GM19467 (cell line): ENCODE results near the gene EMID1.

Experiments used
- ATAC-seq: cut with Tn5 transposase; IDR thresholded peaks from one replicate; pipeline ENCODE4 v1.9.1; 2021; ENCODE audit warnings: mild to moderate bottlenecking, moderate library complexity; ENCODE audit not compliant: unreplicated experiment

The EMID1 gene

DNA sequence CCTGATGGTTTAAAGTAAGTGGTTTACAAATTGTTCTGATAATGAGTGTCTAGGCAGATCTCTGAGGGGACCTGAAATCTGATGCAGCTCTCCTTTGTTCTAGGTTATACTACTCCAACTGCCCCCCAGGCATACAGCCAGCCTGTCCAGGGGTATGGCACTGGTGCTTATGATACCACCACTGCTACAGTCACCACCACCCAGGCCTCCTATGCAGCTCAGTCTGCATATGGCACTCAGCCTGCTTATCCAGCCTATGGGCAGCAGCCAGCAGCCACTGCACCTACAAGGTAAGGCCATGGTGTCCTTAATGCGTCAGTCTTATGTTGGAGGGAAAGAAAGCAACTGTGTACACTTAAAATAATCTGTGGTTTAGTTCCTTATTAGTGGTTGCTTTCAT, 72.2 kb downstream of the EMID1 start:
- ATAC-seq = no peak

DNA sequence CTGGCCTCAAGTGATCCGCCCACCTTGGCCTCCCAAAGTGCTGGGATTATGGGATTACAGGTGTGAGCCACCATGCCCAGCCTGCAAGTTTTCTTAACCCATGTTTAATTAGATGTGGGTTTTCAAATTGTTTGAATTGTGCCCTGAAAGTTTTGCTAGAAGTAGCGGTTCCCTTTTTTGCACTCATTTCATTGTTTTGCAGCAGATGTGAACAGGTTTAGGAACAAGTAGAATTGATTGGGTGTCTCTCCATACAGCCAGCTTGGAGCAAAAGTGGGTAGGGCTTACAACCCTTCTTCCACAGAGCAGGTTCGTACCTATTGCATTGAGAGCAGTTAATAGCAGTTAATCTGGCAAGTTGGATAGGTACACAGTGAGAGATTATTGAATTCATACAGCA, 78.5 kb downstream of the EMID1 start:
- ATAC-seq = no peak

DNA sequence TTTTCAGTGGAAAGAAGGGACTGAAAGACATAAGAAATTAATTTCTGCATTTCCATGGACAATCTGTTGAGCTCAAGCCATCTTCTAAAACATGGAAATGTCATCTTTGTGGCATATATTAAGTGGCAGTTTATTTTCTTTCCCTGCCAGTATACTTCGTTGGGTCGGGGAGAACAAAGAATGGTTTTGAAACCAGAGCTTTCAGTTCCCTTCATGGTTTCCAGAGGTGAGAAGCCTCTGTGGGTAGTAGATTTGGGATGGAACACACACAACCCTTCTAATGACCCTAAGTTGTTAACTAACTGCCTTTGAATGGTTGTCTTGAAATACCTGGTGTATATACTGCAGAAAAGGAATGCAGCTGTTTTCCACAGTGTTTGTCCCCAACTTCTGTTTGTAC, 83.1 kb downstream of the EMID1 start:
- ATAC-seq = no peak

DNA sequence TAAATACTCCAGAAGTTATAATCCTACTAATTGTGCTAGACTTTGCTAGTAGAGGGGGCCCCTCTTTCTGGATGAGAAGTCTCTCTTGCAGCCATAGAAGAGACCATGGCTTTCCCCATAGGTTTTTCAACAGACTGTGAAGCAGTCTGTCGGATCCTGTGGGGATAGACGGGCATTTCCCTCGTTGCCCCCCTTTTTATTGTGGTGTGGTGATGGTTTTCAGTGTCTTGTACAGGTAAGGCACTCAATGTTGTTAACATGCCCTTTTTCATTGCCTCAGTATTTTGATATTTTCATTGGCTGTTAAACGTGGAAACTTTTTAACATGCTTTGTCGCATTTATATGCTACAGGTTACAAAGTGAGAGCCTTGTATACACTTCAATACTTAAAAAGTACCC, 84.4 kb downstream of the EMID1 start:
- no peak for ATAC-seq

DNA sequence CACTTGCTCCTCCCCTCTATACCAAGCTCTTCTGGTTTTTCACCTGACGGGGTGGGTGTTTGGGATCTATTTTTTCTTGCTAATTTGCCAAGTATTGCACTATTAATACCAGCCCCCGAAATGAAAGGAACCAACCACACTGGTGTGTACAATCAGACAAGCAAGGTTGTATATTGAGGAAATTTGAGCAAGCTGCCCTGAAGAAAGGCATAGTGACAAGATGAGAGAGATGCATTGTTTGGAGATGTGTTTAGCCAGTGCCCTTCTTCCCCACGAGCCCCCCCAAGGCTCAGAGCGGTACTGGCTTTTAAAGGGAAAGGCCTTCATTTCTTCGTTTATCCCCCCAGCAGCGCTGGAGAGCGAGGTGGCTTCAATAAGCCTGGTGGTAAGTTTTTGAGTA, 85.5 kb downstream of the EMID1 start:
- ATAC-seq = no peak

DNA sequence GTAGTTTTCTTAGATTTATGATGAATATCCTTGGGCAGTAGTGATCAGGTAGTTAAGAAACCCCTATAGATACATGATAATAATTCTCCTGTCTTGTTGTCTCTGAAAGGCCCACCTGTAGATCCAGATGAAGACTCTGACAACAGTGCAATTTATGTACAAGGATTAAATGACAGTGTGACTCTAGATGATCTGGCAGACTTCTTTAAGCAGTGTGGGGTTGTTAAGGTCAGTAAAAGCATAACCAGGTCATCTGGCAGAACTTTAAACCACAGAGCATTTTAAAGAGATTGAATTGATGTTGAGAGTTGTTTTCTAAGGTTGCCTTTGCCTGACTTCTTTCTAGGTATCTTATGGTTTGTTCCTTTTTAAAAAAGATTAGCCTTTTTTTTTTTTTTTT, 86.7 kb downstream of the EMID1 start:
- ATAC-seq = no peak

DNA sequence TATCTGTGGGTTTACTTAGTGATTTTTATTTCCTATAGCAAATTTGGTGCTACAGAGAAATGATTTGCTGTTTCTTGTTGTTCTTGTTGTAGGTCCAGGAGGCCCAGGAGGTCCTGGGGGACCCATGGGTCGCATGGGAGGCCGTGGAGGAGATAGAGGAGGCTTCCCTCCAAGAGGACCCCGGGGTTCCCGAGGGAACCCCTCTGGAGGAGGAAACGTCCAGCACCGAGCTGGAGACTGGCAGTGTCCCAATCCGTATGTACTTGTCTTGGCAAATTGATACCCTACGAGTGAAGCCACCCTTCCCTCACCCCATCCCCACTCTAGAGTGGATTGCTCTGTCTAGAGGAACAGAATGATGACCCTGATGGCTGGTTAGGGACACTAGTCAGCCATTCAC, 92.9 kb downstream of the EMID1 start:
- no peak for ATAC-seq

DNA sequence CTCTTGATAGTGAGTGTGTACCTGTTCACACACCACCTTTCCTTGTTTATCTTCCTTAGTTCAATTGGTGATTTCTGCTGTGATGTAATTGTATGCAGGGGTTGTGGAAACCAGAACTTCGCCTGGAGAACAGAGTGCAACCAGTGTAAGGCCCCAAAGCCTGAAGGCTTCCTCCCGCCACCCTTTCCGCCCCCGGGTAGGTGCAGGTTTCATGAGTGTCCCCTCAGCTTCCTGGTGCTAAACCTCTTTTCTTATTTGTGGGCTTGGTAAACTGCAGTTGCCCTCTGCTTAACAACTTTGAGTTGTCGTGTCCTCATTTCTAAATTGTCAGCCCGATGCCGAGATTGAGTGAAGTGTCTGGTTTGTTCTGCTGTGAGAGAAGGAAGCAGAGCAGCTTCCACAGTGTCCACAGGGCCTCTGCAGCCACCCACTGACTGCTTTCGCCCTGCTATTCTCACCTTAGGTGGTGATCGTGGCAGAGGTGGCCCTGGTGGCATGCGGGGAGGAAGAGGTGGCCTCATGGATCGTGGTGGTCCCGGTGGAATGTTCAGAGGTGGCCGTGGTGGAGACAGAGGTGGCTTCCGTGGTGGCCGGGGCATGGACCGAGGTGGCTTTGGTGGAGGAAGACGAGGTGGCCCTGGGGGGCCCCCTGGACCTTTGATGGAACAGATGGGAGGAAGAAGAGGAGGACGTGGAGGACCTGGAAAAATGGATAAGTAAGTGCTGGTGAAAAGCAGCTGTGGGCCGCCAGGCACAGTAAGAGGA, 93.6 kb downstream of the EMID1 start:
- ATAC-seq = no peak

DNA sequence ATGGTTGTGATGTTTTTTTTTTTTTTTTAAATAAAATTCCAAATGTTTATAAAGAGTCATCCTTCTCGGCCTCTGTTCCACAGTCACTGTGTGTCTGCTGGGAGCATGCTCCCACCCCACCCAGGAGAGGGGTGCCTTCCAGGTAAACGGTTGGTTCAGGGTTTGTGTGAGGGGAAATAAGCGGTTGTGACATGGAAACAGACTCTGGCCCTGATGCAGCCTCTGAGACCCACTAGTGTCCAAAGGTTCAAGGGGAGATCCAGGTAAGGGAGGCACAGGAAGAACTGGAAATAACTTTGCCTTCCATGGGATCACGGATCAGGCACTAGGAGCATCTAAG, 94.7 kb downstream of the EMID1 start:
- no peak for ATAC-seq

DNA sequence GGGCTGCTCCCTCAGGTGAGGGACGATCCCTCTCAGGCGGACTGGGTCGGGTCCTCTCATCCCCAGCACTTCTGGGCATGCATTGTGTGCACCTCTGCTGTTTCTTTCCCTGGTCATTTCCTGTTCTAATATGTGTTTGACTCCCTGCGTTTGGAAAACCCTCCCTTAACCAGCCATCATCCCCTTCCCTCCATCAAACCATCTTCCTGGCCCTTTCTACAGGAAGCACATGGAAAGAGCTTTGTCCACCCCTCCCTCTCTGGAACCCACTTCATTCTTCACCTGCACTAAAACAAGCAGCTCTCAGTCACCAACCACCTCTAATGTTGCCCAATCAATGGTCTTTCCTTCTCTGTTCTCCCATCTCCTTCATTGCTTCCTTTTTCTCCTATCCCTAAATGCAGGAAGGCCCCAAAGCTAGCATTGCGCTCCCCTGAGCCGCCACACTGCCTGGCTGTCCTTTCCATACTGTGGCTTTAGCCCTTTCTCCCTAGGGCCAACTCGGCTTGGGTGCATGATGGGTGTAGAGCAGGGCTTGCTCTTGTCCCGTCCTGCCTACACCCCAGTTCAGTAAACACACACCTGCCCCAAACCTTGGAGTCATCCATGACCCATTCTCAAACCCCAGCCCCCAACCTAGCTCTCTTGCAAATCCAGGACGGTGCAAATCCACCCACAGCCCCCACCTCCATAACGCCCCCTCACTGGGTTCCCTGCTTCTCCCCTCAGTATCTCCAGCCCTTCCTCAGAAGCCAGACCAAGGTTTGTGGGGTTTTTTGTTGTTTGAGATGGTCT, 95.3 kb downstream of the EMID1 start:
- no peak for ATAC-seq

DNA sequence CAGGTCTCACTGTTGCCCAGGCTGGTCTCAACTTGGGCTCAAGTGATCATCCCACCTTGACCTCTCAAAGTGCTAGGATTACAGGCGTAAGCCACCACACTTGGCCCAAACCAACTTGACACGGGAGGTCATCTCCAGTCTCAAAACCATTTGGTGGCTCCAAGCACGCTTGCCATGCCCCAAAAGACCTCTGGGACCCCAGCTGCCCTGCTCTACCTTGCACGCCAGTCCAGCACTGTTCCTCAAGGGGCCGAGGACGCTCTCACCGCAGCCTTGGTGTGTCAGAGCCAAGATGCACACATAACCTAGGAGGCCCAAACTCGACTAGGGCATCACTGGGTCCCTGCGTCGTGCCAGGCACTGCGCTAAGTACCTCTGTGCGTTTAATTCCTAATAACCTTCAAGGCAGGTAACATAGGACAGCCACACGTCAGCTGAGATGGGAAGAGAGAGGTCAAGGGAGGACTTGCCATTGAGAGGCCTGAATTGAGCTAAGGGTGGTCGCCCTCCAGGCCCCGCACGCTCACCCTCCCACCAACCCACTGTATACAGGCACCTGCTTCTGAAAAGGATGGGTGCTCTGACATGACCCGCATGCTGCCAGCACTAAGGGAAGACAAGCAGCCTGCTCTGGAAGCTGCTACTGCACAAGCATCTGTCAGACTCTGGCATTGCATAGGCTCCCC, 96.2 kb downstream of the EMID1 start:
- no peak for ATAC-seq

DNA sequence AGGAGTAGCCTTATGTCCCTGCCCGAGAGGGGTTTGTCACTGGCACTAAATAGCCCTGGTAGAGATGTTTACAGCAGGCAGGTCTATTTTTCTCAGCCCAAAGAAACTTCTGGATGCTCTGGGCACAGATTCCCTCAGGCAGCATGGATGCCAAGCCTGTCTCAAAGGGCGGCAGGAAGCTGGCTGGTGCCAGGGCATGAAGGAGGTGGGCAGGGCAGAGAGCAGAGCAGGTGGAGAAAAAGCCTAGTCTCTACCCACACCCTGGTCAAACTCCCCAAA, 96.6 kb downstream of the EMID1 start:
- no peak for ATAC-seq

DNA sequence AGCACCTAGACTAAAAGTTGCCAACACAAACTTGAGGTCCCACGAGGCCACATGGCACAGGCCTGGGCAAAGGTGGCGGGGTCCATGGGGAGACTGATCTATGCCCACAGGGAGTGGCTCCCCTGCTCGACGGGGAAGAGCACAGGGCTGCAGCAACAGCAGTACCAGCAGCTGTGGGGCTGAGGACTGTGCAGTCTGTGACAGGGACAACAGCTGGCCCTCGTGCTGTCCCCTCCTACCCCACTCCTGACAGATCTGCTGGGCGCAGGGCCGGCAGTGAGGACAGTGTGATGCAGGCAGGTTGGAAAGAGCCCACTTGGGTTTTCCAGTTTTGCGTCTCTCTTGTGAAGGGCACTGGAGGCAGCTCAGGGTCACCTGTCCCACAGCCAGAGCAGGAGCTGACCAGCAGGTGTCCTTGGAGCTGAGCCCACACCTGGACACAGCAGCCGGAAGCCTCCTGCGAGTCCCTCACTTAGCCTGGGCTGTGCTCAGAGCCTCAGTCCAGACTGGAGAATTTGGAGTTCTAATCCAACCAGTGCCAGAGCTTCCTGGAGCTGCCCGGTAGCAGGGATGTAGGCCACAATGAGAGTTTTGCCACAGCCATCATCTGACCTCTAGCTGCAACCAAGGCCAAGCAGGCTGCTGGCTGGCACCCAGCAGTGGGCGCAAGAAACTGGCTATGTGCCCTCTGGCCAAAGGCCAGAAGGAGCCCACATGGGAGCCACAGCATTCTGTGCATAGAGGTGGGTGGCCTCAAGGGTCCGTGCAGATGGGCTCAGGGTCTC, 97.2 kb downstream of the EMID1 start:
- ATAC-seq = no peak

DNA sequence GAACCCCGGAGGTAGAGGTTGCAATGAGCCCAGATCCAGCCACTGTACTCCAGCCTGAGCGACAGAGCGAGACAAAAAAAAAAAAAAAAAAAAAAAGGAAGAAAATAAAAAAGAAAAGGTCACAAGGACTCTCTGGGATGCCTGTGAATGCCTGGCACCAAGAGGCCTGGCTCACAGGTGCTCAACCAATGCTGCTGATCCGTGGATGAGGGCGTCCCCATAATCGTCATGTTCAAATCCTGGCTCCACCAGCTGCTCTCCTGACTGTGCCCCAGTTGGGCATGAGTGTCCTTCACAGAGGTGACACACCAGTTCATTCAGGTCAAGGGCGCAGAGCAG, 100.1 kb downstream of the EMID1 start:
- ATAC-seq = no peak

DNA sequence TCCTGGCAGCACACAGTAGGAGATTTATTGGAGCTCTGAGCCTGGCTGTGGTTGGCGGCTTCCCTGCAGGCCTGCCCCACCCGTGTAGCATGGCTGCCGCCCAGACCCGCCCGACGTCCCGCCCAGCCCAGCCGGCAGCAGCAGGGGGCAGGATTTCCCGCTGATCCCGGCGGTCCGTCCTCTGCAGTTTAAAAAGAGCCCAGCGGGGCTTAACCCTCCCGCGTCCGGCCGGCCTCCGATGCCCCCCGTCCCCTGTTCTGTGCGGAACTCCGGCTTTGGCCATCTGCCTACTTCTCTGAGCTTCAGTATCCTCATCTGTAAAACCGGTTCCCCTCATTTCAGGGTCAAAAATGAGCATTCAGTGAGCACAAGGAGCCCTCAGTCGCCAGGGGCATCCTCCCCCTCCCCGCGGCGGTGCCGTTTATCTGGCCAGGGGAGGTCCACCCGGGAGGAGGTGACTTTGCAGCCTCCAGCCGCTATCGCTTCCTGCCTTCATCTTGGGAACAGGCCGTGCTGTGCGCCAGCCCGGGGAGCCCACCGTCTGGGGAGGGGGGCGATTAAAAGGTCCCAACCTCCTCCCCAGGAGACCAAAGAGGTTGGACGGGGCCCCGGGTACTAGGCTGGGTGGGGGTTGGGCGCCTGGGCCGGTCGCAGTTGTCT, 100.6 kb downstream of the EMID1 start, which contains the start of gene GAS2L1:
TSS of gene GAS2L1 (plus strand) at position 476 of the 660 bp plus-strand sequence. CDS start 1,456 bp downstream, outside the sequence.
- no peak for ATAC-seq

DNA sequence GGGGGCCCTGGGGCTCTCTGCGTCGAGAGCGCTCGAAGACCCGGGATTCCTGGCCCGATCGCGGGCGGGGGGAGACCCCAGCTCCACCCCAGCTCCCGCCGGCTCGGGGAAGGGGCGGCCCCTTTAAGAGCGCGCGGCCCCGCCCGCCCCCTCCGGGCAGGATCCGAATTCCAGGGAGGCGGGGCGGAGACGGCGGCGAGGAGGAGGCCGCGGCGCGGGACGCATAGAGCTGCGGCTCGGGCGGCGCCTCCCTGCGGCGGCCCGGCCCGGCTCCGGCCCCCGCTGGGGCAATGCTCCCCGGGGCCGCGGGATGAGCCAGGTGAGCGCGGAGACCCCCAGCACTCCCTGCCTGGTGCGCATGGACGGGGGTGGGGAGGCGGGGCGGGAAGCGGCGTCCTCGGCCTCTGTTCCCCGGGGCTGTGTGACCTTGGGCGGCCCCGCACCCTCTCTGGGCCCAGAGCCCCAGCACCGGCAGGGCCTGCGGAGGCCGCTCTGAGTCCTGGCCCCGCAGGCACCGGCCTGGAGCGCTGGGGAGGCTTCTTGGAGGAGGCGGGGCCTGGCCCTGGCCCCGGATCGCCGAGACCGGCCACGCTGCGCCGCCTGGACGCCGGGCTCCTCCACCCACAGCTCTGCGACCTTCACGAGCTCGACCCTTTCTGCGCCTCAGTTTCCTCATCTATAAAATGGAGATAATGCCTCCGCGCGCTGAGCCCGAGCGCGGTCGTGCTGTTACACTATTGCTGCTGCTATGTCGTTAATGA, 101.3 kb downstream of the EMID1 start:
- ATAC-seq = no peak

DNA sequence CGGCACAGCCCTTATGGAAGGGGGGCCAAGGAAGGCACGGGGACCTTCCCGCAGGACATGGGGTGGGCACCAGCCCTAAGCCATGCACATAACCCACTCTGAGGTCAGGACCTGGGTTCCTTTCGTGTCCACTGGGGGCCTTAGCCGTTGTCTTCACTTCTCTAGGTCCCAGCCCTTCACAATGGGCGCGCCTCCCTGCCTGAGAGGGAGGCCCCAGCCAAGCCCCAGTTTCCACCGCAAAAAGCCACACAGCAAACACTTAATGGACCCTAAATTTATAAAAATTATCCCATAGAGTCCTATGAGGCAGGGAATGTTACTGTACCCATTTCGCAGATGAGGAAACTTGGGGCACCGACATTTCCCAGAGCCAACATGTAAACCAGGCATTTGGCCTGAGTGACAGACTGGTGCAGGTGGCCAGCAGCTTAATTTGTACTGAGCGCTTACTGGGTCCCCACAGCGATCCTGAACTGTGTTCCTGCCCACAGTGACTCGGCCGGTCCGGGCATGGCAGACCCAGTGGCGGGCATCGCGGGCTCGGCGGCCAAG, 102.0 kb downstream of the EMID1 start:
- no peak for ATAC-seq

DNA sequence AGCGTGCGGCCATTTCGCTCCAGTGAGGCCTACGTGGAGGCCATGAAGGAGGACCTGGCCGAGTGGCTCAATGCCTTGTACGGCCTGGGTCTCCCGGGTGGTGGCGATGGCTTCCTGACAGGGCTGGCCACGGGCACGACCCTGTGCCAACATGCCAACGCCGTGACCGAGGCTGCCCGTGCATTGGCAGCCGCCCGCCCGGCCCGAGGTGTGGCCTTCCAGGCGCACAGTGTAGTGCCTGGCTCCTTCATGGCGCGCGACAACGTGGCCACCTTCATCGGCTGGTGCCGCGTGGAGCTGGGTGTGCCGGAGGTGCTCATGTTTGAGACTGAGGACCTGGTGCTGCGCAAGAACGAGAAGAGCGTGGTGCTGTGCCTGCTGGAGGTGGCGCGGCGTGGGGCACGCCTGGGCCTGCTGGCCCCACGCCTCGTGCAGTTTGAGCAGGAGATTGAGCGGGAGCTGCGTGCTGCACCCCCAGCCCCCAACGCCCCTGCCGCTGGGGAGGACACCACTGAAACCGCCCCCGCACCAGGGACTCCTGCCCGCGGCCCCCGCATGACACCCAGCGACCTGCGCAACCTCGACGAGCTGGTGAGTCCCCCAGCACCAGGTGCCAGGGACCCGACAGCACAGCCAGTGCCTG, 102.6 kb downstream of the EMID1 start:
- ATAC-seq = no peak

DNA sequence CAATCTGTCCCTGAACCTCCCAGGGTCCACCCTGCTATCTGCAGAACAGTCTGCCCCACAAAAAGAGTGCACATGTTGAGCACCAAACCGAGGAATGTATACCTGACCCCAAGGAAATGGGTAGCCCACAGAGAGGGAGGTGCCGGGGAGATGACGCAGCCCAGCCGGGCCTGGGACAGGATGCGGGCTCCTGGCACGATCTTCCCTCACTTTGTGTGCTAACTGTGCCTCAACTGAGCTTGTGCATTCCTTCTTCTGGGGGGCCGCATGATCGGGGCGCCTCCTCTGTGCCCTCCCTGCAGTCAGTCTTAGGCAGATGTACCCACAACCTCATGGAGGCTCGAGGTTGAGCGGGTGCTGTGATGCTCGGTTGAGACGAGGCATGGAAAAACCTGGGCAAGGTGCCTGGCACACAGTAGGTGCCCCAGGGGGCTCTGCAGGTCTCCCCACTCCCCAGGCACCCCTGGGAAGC, 103.1 kb downstream of the EMID1 start:
- ATAC-seq = no peak
